Uterus (tissue), 4 donors: ENCODE data around the gene DUS2. TPM values are rescaled to one million over a fixed set of nuclear protein-coding genes. Genes with fewer than 3 reads are reported as not detected.

ENCODE experiments used
- small RNA-seq: library from RNA; depleted of rRNA; stranded (forward); fragments of <200 nt; gene quantifications from one replicate; pipeline ENCODE3, GENCODE V24; 2016
- total RNA-seq, 4 donors: library from RNA; depleted of rRNA in 3 of 4; stranded (reverse); fragments of >200 nt in 3 of 4; gene quantifications; one replicate each; pipeline versions ENCODE4 v1.1.0 to v1.2.4, GENCODE V29; 2014 to 2023
- donor health status: DM: yes; HTN: yes; CAD: no.

The DUS2 gene
- total RNA-seq, 4 donors from 2014 or later, result 2.0 to 18.4 (median 5.6) TPM

Small RNA genes lying within 50 kb of the gene (small RNA-seq; reads per million reads assigned to genes)
- gene RF00019 (not detected), gene RNU6-359P (not detected)

Other genes with a start within 250 kb of the DUS2 start
- gene RANBP10, start 216.7 kb upstream of the DUS2 start, total RNA-seq, result 10 to 100 TPM in 1 of 4 donors, 1 to 10 TPM in 3; 4.9 to 22.7 (median 8.5) TPM
- gene TSNAXIP1, start 216.4 kb upstream of the DUS2 start, total RNA-seq, result 1 to 10 TPM; 2.7 to 4.9 (median 3.6) TPM
- gene THAP11, start 181.0 kb upstream of the DUS2 start, total RNA-seq, result 100 to 1,000 TPM in 1 of 4 donors, 10 to 100 TPM in 3; 43.3 to 105 (median 57.6) TPM
- 10 to 100 TPM; 43.8 to 76.1 (median 65.4) TPM for gene NUTF2, start 176.4 kb upstream of the DUS2 start, total RNA-seq
- gene CENPT, start 175.6 kb upstream of the DUS2 start, total RNA-seq, result 10 to 100 TPM; 29.4 to 70.2 (median 52.8) TPM
- 10 to 100 TPM; 19.4 to 63.7 (median 50.7) TPM for gene EDC4, start 150.2 kb upstream of the DUS2 start, total RNA-seq
- gene NRN1L, start 138.4 kb upstream of the DUS2 start, total RNA-seq, result 1 to 10 TPM in 1 of 4 donors, not detected in 3; 2.1 TPM
- gene PSKH1, start 130.0 kb upstream of the DUS2 start, total RNA-seq, result 10 to 100 TPM in 3 of 4 donors, 1 to 10 TPM in 1; 3.1 to 34.3 (median 24.5) TPM
- gene CTRL, start 91.4 kb upstream of the DUS2 start, total RNA-seq, result 1 to 10 TPM in 1 of 4 donors, not detected in 3; 1.0 TPM
- gene PSMB10, start 86.4 kb upstream of the DUS2 start, total RNA-seq, result 10 to 100 TPM in 3 of 4 donors, 1 to 10 TPM in 1; 9.5 to 30.7 (median 15.3) TPM
- gene LCAT, start 79.2 kb upstream of the DUS2 start, total RNA-seq, result 10 to 100 TPM; 11.0 to 75.2 (median 12.4) TPM
- 100 to 1,000 TPM in 1 of 4 donors, 10 to 100 TPM in 3; 25.6 to 137 (median 62.3) TPM for gene SLC12A4, start 54.6 kb upstream of the DUS2 start, total RNA-seq
- gene DPEP3, start 42.8 kb upstream of the DUS2 start, total RNA-seq, result under 1 TPM in 1 of 4 donors, not detected in 3; 0.14 TPM
- 1 to 10 TPM in 1 of 4 donors, under 1 TPM in 2, not detected in 1; 0.77 to 2.3 (median 0.83) TPM for gene DPEP2, start 23.8 kb upstream of the DUS2 start, total RNA-seq
- gene DPEP2NB, start 7.4 kb upstream of the DUS2 start, total RNA-seq, result not detected
- gene DDX28, start 52 bp upstream of the DUS2 start, total RNA-seq, result 10 to 100 TPM in 2 of 4 donors, 1 to 10 TPM in 2; 2.9 to 14.1 (median 11.8) TPM
- gene NFATC3, start 62.1 kb downstream of the DUS2 start, total RNA-seq, result 10 to 100 TPM; 22.6 to 74.0 (median 48.4) TPM
- gene ESRP2, start 212.8 kb downstream of the DUS2 start, total RNA-seq, result 1 to 10 TPM in 1 of 4 donors, under 1 TPM in 3; 0.26 to 5.3 (median 0.50) TPM
- 10 to 100 TPM in 2 of 4 donors, 1 to 10 TPM in 1, under 1 TPM in 1; 0.51 to 22.3 (median 7.9) TPM for gene PLA2G15, start 222.1 kb downstream of the DUS2 start, total RNA-seq
- 10 to 100 TPM in 2 of 4 donors, 1 to 10 TPM in 2; 6.8 to 40.0 (median 19.6) TPM for gene SLC7A6, start 241.2 kb downstream of the DUS2 start, total RNA-seq